ENCODE data around the gene DLX3.

Gene DLX3

DNA sequence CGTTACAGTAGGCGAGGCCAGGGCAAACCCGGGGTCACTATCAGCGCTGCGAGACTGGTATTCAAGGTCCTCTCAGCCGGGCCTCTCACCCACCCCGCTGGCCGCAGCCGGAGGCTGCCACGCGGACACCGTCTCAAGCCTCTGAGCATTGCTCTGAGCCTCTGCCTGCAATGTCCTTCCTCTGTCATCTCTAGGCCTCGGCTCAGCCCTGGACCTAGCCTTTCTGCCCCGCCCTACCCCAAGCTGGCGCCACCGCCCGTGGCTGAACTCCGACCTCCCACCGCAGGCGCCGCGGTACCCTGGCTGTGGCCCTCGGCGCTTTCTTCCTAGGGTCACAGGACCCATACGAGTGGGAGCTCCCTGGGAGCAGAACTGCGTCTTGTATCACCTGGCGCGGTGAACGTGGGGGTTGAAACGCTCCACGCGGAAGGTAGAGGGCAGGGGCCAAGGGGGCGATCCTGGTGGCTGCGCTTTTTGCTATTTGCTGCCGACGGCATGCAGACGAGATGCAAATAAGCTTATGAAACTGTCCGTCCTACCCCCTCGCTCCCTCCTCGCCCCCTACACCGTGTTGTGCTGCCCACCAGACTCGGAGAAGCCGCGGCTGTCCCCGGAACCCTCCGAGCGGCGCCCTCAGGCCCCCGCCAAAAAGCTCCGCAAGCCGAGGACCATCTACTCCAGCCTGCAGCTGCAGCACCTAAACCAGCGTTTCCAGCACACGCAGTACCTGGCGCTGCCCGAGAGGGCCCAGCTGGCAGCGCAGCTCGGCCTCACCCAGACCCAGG lies 22.3 kb downstream of the DLX3 start:
- no peak for DNase-seq (ENCODE audit: low spot score)

- no peak for DNase-seq (ENCODE audit: low spot score)
Measured at GRCh38 chr17:49971848-49972485, 23.1 kb downstream of the DLX3 start.

GRCh38 chr17:49971199-49971847 lies 23.7 kb downstream of the DLX3 start:
- DNase-seq (ENCODE audit: low spot score), result no peak

GRCh38 chr17:49970498-49970897 lies 24.5 kb downstream of the DLX3 start:
- DNase-seq (ENCODE audit: low spot score), result no peak

DNA sequence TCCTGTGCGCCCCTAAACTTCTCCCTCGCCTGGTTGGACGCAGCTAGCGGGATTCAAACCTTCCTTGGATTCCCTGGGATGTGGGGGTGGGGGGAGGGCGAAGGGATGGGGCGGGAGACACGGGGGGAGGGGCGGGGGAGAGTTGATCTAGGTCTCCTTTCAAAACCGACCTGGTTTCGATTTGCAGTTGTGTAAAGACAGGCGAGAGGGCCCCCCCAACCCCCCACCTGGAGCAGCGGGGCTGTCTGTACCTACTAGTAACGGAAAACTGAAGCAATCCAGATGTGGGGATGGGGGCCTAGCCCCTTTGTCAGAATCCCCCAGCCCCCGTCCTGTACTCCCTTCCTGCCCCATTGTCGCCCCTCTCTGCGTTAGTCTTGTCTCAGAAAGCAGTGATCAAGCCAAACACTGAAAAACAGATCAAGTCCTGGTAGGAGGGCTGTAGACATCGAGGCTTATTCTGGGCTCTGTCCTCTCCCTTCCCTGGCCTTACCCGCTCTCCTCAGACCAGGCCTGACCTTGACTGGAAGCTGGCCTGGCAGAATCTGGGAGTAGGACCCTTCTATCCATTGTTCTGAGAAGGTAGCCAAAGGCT lies 25.1 kb downstream of the DLX3 start:
- DNase-seq (ENCODE audit: low spot score), result no peak

DNA sequence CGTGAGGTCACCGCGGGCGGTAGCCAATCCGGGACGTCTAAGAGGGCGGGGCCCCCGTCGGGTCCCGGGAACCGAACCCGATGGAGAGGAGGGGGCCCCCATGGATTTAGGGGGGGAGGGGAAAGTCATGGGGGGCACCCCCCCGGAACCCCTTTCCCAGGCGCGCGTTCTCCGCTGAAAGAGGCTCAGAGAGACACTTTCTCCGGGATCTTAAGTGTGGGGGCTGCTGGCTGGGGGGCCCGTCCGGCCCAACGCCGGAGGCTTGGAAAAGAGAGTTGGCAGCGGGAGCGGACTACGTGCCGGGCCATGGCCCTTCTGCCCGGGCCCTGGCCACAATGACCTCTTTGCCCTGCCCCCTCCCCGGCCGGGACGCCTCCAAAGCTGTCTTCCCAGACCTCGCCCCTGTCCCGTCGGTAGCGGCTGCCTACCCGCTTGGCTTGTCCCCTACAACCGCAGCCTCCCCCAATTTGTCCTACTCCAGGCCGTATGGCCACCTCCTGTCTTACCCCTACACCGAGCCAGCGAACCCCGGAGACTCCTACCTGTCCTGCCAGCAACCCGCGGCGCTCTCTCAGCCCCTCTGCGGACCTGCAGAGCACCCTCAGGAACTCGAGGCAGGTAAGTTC lies 25.8 kb downstream of the DLX3 start, which contains the start of gene DLX4:
Gene DLX4 (plus strand): TSS at position 57 of the 626 bp plus-strand sequence. CDS start 279 bp downstream, at position 336.
- no peak for DNase-seq (ENCODE audit: low spot score)

DNA sequence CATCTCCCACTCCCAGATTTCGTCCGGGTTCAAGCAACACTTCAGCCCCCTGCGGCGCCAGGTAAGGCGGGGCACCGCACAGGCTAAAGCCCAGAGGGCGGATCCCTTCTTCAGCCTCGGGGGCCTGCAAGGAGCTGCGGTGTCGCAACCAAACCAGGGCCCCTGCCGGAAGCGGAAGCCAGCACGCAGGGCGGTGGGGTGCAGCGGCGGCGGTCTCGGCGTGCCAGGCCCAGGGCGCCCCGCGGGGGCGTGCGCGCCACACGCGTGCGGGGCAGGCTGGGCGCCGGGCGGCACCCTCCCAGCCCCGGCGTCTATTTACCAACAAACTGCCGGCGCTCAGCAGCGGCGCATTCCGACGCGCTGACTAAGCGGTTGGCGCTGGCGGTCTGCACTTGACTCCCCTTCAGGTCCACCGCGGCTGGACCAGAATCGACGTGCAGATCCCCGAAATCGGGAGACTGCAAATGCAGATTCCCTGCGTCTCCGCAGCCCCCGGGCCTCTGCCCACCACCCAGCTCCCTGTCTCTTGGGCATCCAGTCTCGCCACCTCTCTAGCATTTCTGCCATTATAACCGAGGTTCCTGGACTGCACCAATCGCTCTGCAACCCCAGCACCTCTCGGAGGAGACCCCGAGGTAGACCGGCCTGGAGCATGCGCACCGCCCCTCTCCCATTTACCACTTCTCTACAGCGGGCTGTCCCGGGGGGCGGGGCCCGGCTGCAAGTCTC lies 26.5 kb downstream of the DLX3 start:
- DNase-seq (ENCODE audit: low spot score), result no peak

- DNase-seq (ENCODE audit: low spot score), result no peak
Measured at GRCh38 chr17:49967621-49968404, 27.2 kb downstream of the DLX3 start.

DNA sequence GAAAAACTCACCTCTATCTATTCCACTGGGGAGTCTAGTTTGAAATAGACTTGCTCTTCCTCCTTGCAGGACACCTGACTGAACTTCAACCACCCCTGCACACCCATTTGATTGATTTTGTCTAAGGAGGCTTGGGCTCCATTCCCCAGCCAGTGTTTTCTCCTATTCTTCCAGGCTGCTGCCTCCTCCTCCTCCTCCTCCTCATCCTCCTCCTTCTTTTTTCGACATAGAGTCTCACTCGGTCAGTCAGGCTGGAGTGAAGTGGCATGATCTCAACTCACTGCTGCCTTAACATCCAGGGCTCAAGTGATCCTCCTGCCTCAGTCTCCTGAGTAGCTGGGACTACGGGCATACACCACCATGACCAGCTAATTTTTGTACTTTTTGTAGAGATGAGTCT lies 27.8 kb downstream of the DLX3 start:
- DNase-seq (ENCODE audit: low spot score), result no peak

GRCh38 chr17:49966767-49967166 lies 28.3 kb downstream of the DLX3 start:
- no peak for DNase-seq (ENCODE audit: low spot score)

- no peak for DNase-seq (ENCODE audit: low spot score)
Measured at GRCh38 chr17:49965524-49965909, 29.5 kb downstream of the DLX3 start.

- DNase-seq (ENCODE audit: low spot score), result no peak
Measured at GRCh38 chr17:49964769-49965523, 30.1 kb downstream of the DLX3 start.

DNA sequence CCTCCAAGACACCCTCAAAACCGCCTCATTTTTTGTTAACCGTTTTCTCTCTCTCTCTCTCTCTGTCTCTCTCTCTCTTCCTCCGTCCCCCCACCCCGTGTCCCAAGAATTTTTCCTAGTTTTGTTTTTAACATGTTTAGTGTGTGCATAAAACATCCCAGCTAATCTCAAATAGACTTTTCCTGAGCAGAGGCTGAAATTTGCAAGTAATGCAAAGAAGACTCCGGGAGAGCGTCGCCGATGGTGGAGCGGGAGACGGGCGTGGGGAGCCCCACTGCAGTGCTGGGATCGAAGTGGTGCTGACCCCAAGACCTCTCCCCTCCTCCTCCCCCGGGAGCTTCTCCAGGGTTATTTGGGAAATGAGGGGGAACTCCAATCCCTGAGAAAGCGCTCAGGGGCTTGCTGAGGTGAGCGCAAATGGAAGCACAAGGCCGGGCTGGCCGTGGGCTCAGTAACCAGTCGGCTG lies 30.7 kb downstream of the DLX3 start:
- DNase-seq (ENCODE audit: low spot score), result no peak

- DNase-seq (ENCODE audit: low spot score), result no peak
Measured at GRCh38 chr17:49963626-49964302, 31.3 kb downstream of the DLX3 start.

GRCh38 chr17:49963309-49963625 lies 31.8 kb downstream of the DLX3 start:
- no peak for DNase-seq (ENCODE audit: low spot score)

DNA sequence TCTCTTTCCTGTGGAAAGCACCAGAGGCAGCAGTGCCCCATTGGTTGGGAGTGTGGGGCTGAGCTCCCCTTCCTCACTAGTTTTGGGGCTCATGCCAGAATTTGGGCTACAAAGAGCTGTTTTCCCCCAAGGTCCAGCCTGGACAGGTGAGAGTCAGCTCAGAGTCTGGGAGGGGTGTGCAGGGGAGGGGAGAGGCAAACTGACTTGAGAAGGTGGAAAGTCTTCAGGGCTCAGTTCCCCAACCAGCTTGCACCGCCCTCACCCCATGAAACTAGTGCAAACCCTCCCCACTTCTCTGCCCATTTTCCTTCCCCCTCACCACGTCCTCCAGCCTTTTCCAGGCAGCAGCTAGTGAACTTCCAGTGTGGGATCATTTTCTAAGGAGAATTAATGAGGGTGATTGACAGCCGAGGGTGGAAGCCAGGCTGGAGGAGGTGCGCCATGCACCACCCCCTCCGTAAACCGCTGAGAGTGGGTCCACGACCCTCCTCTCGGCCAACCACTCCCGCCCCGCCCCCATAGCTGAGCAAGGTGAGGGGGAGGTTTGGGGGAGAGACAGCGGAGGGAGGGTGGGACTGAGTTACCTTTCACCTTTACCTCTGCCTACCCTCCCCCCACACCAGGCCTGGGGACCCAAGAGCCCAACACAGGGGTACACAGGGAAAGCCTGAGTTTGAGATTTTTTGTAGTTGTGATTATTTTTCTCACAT lies 32.3 kb downstream of the DLX3 start:
- DNase-seq (ENCODE audit: low spot score), result no peak

GRCh38 chr17:49959183-49959935 lies 35.7 kb downstream of the DLX3 start:
- no peak for DNase-seq (ENCODE audit: low spot score)

GRCh38 chr17:49958723-49959122 lies 36.3 kb downstream of the DLX3 start:
- DNase-seq (ENCODE audit: low spot score), result no peak

Data from hematopoietic multipotent progenitor cell treated with erythropoietin and hydrocortisone succinate and interleukin-3 and kit ligand, for 17 days (in vitro differentiated cells).